Stimulated activated CD4-positive, alpha-beta T cell treated with anti-CD3 and anti-CD28 coated beads, TNF-alpha, amount 100 ng/mL, for 4 hours (primary cell): ENCODE data around the gene EPB41L4A.
"Not testable (repeated sequence)": the region's sequence is repeated elsewhere in the genome, so short reads cannot be mapped to it uniquely, and the experiment has no call there.

Experiments
- DNase-seq, 3 experiments: peaks; one replicate each; pipeline ENCODE4 v3.0.0-alpha.2; 2020; ENCODE audit warnings: low read depth in 3 of 3

EPB41L4A gene

GRCh38 chr5:112208699-112209615, 210.1 kb downstream of the EPB41L4A start:
- DNase-seq, result no peak

GRCh38 chr5:112208195-112208594, 210.9 kb downstream of the EPB41L4A start:
- not testable (repeated sequence) for DNase-seq

GRCh38 chr5:112205846-112206245, 213.2 kb downstream of the EPB41L4A start:
- DNase-seq, result no peak

- no peak for DNase-seq
Observed at GRCh38 chr5:112203229-112203628, 215.8 kb downstream of the EPB41L4A start.

GRCh38 chr5:112202694-112203093, 216.4 kb downstream of the EPB41L4A start:
- no peak for DNase-seq

GRCh38 chr5:112201141-112201540, 217.9 kb downstream of the EPB41L4A start:
- no peak for DNase-seq

- no peak for DNase-seq
Observed at GRCh38 chr5:112200131-112200530, 218.9 kb downstream of the EPB41L4A start.

GRCh38 chr5:112196584-112196983, 222.5 kb downstream of the EPB41L4A start:
- DNase-seq, result no peak

- DNase-seq, result no peak
Observed at GRCh38 chr5:112195924-112196323, 223.2 kb downstream of the EPB41L4A start.

GRCh38 chr5:112192866-112193265, 226.2 kb downstream of the EPB41L4A start:
- DNase-seq, result no peak

- DNase-seq, result no peak
Observed at GRCh38 chr5:112192072-112192471, 227.0 kb downstream of the EPB41L4A start.

- DNase-seq, result no peak
Observed at GRCh38 chr5:112189391-112189790, 229.7 kb downstream of the EPB41L4A start.

GRCh38 chr5:112186401-112186990, 232.6 kb downstream of the EPB41L4A start:
- DNase-seq, result no peak

- DNase-seq, result no peak
Observed at GRCh38 chr5:112183874-112184273, 235.2 kb downstream of the EPB41L4A start.

- no peak for DNase-seq
Observed at GRCh38 chr5:112183103-112183711, 235.9 kb downstream of the EPB41L4A start.

GRCh38 chr5:112179290-112179689, 239.8 kb downstream of the EPB41L4A start:
- no peak for DNase-seq

- no peak for DNase-seq
Observed at GRCh38 chr5:112174959-112175594, 244.0 kb downstream of the EPB41L4A start.

- DNase-seq, result no peak
Observed at GRCh38 chr5:112165897-112166737, 253.0 kb downstream of the EPB41L4A start.

- DNase-seq, result no peak
Observed at GRCh38 chr5:112165399-112165798, 253.7 kb downstream of the EPB41L4A start.

- DNase-seq, result no peak
Observed at GRCh38 chr5:112163435-112163834, 255.6 kb downstream of the EPB41L4A start.

GRCh38 chr5:112161392-112161748, 257.7 kb downstream of the EPB41L4A start:
- DNase-seq, result no peak
